ENCODE results near the gene OSBPL6.

The OSBPL6 gene

GRCh38 chr2:178242552-178242883 is 48.2 kb downstream of the OSBPL6 start:
- no peak for DNase-seq

- DNase-seq, result no peak
Observed at GRCh38 chr2:178243961-178244360, 49.6 kb downstream of the OSBPL6 start.

GRCh38 chr2:178244777-178245176 is 50.5 kb downstream of the OSBPL6 start:
- DNase-seq, result no peak

GRCh38 chr2:178246696-178247095 is 52.4 kb downstream of the OSBPL6 start:
- DNase-seq, result no peak

GRCh38 chr2:178247250-178247649 is 52.9 kb downstream of the OSBPL6 start:
- DNase-seq, result no peak

GRCh38 chr2:178250429-178250828 is 56.1 kb downstream of the OSBPL6 start:
- DNase-seq, result no peak

- no peak for DNase-seq
Observed at GRCh38 chr2:178251151-178251955, 57.0 kb downstream of the OSBPL6 start.

GRCh38 chr2:178256382-178257042 is 62.2 kb downstream of the OSBPL6 start:
- DNase-seq, result no peak

- no peak for DNase-seq
Observed at GRCh38 chr2:178257127-178257526, 62.8 kb downstream of the OSBPL6 start.

GRCh38 chr2:178258916-178259315 is 64.6 kb downstream of the OSBPL6 start:
- no peak for DNase-seq

GRCh38 chr2:178263159-178263860 is 69.0 kb downstream of the OSBPL6 start:
- no peak for DNase-seq

- DNase-seq, result no peak
Observed at GRCh38 chr2:178264211-178264610, 69.9 kb downstream of the OSBPL6 start.

- DNase-seq, result no peak
Observed at GRCh38 chr2:178265851-178266250, 71.5 kb downstream of the OSBPL6 start.

- no peak for DNase-seq
Observed at GRCh38 chr2:178266445-178266844, 72.1 kb downstream of the OSBPL6 start.

GRCh38 chr2:178267660-178268059 is 73.3 kb downstream of the OSBPL6 start:
- no peak for DNase-seq

GRCh38 chr2:178268435-178268834 is 74.1 kb downstream of the OSBPL6 start:
- DNase-seq, result no peak

- DNase-seq, result no peak
Observed at GRCh38 chr2:178269438-178270224, 75.3 kb downstream of the OSBPL6 start.

GRCh38 chr2:178270338-178270737 is 76.0 kb downstream of the OSBPL6 start:
- no peak for DNase-seq

- DNase-seq, result no peak
Observed at GRCh38 chr2:178271094-178271493, 76.8 kb downstream of the OSBPL6 start.

GRCh38 chr2:178271629-178272333 is 77.5 kb downstream of the OSBPL6 start:
- DNase-seq, result no peak

GRCh38 chr2:178273787-178274360 is 79.6 kb downstream of the OSBPL6 start:
- no peak for DNase-seq

- DNase-seq, result no peak
Observed at GRCh38 chr2:178275600-178275999, 81.3 kb downstream of the OSBPL6 start.
